Measurements from ENCODE around the gene RPL37. TPM values are rescaled to one million over a fixed set of nuclear protein-coding genes. Genes with fewer than 3 reads are reported as not detected.

The RPL37 gene
- total RNA-seq, 2 donors from 2014 or later: 1,411 to 1,439 TPM

- Mint-ChIP-seq H3K27ac (no peak overlapping the region), H3K9me3 (no peaks in the 10 kb centered on the region), H3K4me3 (no peak overlapping the region), H3K4me1 (peaks cover 9% of the 10 kb centered on the region), H3K27me3 (ENCODE audit: insufficient read depth) (no peaks in the 10 kb centered on the region), H3K36me3 (ENCODE audit: low read depth) (peaks cover 30% of the 10 kb centered on the region)
- H3K27ac ChIP-seq (ENCODE audit: low read depth, low read length): no peak overlapping the region
- H3K4me3 ChIP-seq (ENCODE audit: low read length): no peak overlapping the region
- H3K36me3 ChIP-seq (ENCODE audit: control insufficient read depth, insufficient read depth, low read length): peaks cover 52% of the 10 kb centered on the region
- no peak for DNase-seq
- TF ChIP-seq CTCF (conservative IDR thresholded peaks at IDR 0.05): no peak
- no peak overlapping the region for H3K9ac ChIP-seq (ENCODE audit: extremely low read depth, low read length, poor library complexity, severe bottlenecking)
- WGBS, 2 experiments (ENCODE audit: insufficient coverage in 1 of 2, insufficient read length in 1 of 2): 96% methylated on average over 1 of the region's 1 CpG; no CpG with 5 or more reads in 1 of the 2 experiments
- H3K27me3 ChIP-seq (ENCODE audit: control insufficient read depth, insufficient read depth, low read length, poor library complexity, severe bottlenecking): no peaks in the 10 kb centered on the region
- H3K9me3 ChIP-seq (ENCODE audit: control insufficient read depth, low read length): no peaks in the 10 kb centered on the region
- H3K4me1 ChIP-seq (ENCODE audit: control insufficient read depth, insufficient read depth, low read length): no peaks in the 10 kb centered on the region
These were observed 58.4 kb downstream of the RPL37 start for GRCh38 chr5:40776658-40776977.

GRCh38 chr5:40775846-40776657 is 59.0 kb downstream of the RPL37 start:
- H3K27me3 Mint-ChIP-seq (ENCODE audit: insufficient read depth): no peaks in the 10 kb centered on the region
- Histone ChIP-seq H3K27ac (ENCODE audit: low read depth, low read length) (no peak overlapping the region), H3K9me3 (ENCODE audit: control insufficient read depth, low read length) (no peaks in the 10 kb centered on the region), H3K27me3 (ENCODE audit: control insufficient read depth, insufficient read depth, low read length, poor library complexity, severe bottlenecking) (no peaks in the 10 kb centered on the region), H3K4me3 (ENCODE audit: low read length) (no peak overlapping the region), H3K9ac (ENCODE audit: extremely low read depth, low read length, poor library complexity, severe bottlenecking) (no peak overlapping the region), H3K36me3 (ENCODE audit: control insufficient read depth, insufficient read depth, low read length) (peaks cover 58% of the 10 kb centered on the region), H3K4me1 (ENCODE audit: control insufficient read depth, insufficient read depth, low read length) (no peaks in the 10 kb centered on the region)
- DNase-seq: no peak
- no peak overlapping the region for H3K27ac Mint-ChIP-seq
- no peaks in the 10 kb centered on the region for H3K9me3 Mint-ChIP-seq
- H3K36me3 Mint-ChIP-seq (ENCODE audit: low read depth): peaks cover 30% of the 10 kb centered on the region
- 93 to 100% methylated on average over 6 of the region's 6 CpGs for WGBS, 2 experiments (ENCODE audit: insufficient coverage in 1 of 2, insufficient read length in 1 of 2)
- H3K4me1 Mint-ChIP-seq: peaks cover 9% of the 10 kb centered on the region
- TF ChIP-seq CTCF (conservative IDR thresholded peaks at IDR 0.05): no peak
- no peak overlapping the region for H3K4me3 Mint-ChIP-seq

Other genes with a start within 250 kb of the RPL37 start
- under 1 TPM; 0.15 to 0.71 TPM for gene PTGER4, start 155.3 kb downstream of the RPL37 start, total RNA-seq
- 10 to 100 TPM; 13.5 to 19.3 TPM for gene TTC33, start 79.3 kb downstream of the RPL37 start, total RNA-seq
- 10 to 100 TPM; 47.7 to 50.4 TPM for gene PRKAA1, start 36.8 kb downstream of the RPL37 start, total RNA-seq
- gene CARD6, start 6.1 kb upstream of the RPL37 start, total RNA-seq: under 1 TPM; 0.13 TPM
- 1 to 10 TPM in 1 of 2 donors, under 1 TPM in 1; 0.88 to 2.7 TPM for gene C7, start 74.3 kb upstream of the RPL37 start, total RNA-seq
- not detected for gene MROH2B, start 236.1 kb upstream of the RPL37 start, total RNA-seq